HL-60/S4 (cell line): ENCODE measurements around the gene ELL2.

Experiments
- in situ Hi-C: fragments of 300-500 bp; cut with MboI; formaldehyde crosslinking; loops from 2 replicates; pipeline ENCODE4 v1.14.3; 2022; ENCODE audit warnings: low sequenced_read_pairs

Gene ELL2

GRCh38 chr5:95961617-95962474 lies at the start of gene ELL2:
TSS of gene ELL2 (minus strand) at chr5:95961851. CDS start at chr5:95961721, 130 bp downstream.
- in situ Hi-C loops, result no loop called here

- in situ Hi-C loops, result no loop called here
These were observed 47.5 kb upstream of the ELL2 start for GRCh38 chr5:96008987-96009647.

GRCh38 chr5:96008487-96008886 lies 46.8 kb upstream of the ELL2 start:
- in situ Hi-C loops, result no loop called here

GRCh38 chr5:96007051-96007450 lies 45.4 kb upstream of the ELL2 start:
- in situ Hi-C loops, result no loop called here

- in situ Hi-C loops, result no loop called here
These were observed 44.6 kb upstream of the ELL2 start for GRCh38 chr5:96006291-96006690.

GRCh38 chr5:96004754-96005153 lies 43.1 kb upstream of the ELL2 start:
- in situ Hi-C loops, result no loop called here

- in situ Hi-C loops, result no loop called here
These were observed 42.4 kb upstream of the ELL2 start for GRCh38 chr5:96004087-96004486.

GRCh38 chr5:96001262-96001661 lies 39.6 kb upstream of the ELL2 start:
- in situ Hi-C loops, result no loop called here

- in situ Hi-C loops, result no loop called here
These were observed 38.7 kb upstream of the ELL2 start for GRCh38 chr5:96000308-96000707.

GRCh38 chr5:95996904-95997723 lies 35.5 kb upstream of the ELL2 start:
- in situ Hi-C loops, result no loop called here

- in situ Hi-C loops, result no loop called here
These were observed 34.4 kb upstream of the ELL2 start for GRCh38 chr5:95995962-95996489.

GRCh38 chr5:95993776-95994175 lies 32.1 kb upstream of the ELL2 start:
- in situ Hi-C loops, result no loop called here

- in situ Hi-C loops, result no loop called here
These were observed 31.6 kb upstream of the ELL2 start for GRCh38 chr5:95993266-95993665.

- in situ Hi-C loops, result no loop called here
These were observed 27.8 kb upstream of the ELL2 start for GRCh38 chr5:95989283-95990048.

- in situ Hi-C loops, result no loop called here
These were observed 27.2 kb upstream of the ELL2 start for GRCh38 chr5:95988877-95989276.

GRCh38 chr5:95988094-95988493 lies 26.4 kb upstream of the ELL2 start:
- in situ Hi-C loops, result no loop called here

- in situ Hi-C loops, result no loop called here
These were observed 25.4 kb upstream of the ELL2 start for GRCh38 chr5:95986937-95987520.

- in situ Hi-C loops, result no loop called here
These were observed 24.4 kb upstream of the ELL2 start for GRCh38 chr5:95986001-95986400.

GRCh38 chr5:95985249-95985648 lies 23.6 kb upstream of the ELL2 start:
- in situ Hi-C loops, result no loop called here

- in situ Hi-C loops, result no loop called here
These were observed 22.8 kb upstream of the ELL2 start for GRCh38 chr5:95984287-95984938.
